GM20431 (cell line): ENCODE measurements around the gene MPND.
"Not testable (repeated sequence)": the region's sequence is repeated elsewhere in the genome, so short reads cannot be mapped to it uniquely, and the experiment has no call there.

Experiments
- in situ Hi-C: fragments of 300-500 bp; cut with MseI, MboI; formaldehyde crosslinking; loops from one replicate; pipeline ENCODE4 v1.15.0; 2020; ENCODE audit warnings: low sequenced_read_pairs; ENCODE audit not compliant: unreplicated experiment

The MPND gene

DNA sequence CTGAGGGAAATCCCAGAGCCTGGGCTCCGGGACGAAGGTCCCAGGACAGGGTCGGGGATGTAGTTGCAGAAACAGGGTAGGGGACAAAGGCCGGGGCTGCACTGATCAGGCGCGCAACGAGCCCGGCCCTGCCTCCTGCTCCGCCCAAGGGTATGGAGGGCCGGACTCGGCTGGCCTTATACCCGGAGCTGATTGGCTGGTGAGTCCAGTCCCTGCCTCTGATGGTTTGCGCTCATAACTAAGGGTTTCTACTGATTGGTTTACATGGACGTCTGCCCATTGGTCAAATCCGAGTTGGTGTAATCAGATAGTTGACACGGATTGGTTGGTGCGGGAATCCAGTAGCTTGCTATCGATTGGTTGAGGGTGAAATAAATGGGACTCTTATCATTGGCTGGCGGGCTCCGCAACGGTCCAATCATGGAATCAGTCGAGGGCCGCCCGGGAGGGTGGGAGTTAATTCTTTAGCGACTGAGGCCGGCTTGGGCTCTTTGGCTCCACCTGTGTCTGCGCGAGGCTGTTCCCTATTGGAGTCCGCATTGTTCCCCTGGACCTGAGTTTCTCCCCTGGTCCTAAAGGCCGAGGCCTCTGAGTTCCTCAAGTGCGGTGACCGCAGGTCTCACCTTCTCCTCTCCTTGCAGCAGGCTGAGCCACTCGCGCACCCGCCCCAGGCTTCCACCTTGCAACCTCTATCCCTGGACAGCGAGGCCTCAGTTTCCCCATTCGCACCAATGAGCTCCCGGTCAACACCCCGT lies 570 bp upstream of the MPND start:
- in situ Hi-C loops, result no loop called here

DNA sequence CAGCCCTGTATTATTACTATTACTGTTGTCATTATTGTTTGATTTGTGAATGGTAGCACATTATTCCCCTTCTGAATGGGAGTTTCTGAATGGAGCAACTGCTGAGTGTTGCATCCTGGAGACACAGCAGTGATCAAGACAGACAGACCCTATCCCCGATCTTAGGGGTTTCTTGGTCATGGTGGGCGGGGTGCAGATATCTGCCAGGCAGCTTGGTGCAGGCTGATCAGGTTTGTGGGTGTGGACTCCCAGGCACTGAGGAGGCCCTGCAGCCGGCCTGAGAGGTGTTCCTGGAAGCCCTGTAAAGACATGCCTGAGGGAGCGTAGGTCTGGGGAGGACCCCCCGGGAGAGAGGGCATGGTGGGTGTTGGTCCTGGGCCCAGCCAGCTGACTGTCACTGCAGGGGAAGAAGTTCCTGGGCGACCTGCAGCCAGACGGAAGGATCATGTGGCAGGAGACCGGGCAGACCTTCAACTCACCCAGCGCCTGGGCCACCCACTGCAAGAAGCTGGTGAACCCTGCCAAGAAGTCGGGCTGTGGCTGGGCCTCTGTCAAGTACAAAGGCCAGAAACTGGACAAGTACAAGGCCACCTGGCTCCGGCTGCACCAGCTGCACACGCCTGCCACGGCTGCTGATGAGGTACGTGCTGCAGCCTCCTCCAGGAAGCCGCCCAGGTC lies 2.1 kb downstream of the MPND start:
- in situ Hi-C loops, result no loop called here

DNA sequence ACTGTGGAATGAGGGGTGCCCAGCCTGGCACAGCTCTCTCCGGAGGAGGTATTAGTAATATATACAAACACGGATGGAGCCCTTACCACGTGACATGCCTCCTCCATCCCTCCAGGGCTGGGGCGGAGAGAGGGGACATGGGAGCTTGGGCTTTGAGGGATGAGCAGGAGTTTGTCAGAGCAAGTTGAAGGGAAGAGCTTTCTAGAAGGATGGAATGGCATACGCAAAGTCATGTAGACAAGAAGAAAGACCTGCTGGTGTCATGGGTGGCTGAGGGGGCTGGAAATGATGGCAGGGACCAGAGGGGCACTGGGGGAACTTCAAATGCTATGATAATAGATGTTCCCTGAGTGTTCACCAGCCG lies 2.6 kb downstream of the MPND start:
- in situ Hi-C loops, result no loop called here

DNA sequence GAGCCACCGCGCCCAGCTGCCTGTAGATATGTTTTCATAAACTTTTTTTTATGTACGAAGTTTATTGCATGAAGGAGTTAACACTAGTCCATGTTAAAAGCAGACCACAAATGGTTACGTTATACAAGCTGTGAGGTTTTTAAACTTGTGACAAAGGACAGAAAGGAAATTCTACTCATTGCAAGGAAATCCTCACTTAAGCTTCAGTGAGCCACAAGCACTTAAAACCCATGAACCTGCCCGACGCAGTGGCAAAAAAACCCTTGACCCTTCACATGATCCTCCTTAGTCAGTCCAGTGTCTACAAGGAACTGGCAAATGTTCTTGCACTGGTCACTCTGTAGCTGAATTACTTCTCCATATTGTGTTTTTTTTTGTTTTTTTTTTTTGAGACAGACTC lies 4.2 kb downstream of the MPND start:
- in situ Hi-C loops, result no loop called here

DNA sequence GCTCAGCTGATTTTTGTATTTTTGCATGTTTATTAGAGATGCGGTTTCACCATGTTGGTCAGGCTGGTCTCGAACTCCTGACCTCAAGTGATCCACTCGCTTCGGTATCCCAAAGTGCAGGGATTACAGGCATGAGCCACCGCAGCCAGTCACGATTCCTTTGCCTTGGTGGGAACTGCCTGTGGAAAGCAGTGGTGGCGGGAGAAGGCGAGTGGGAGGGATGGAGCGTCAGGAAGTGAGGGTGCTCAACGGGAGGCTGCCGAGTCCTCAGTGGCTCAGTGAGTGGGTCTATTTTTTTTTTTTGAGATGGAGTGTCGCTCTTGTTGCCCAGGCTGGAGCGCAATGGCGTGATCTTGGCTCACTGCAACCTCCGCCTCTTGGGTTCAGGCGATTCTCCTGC lies 5.9 kb downstream of the MPND start:
- in situ Hi-C loops, result not testable (repeated sequence)

DNA sequence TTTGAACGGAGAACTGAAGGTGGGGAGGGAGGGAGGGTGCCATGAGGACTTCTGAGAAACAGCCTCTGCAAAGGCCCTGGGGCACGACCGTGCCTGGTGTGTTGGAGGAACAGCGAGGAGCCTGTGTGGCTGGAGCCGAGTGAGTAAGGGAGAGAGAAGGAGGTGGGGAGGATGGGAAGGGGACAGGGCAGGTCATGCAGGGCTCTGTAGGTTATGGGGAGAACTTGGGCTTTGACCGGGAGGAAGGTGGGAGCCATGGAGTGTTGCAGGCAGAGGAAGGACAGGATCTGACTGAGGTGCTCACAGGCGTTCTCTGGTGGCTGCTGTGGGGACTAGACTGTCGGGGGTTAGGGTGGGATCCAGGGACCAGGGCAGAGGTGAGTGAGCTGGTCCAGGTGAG lies 6.7 kb downstream of the MPND start:
- in situ Hi-C loops, result no loop called here

DNA sequence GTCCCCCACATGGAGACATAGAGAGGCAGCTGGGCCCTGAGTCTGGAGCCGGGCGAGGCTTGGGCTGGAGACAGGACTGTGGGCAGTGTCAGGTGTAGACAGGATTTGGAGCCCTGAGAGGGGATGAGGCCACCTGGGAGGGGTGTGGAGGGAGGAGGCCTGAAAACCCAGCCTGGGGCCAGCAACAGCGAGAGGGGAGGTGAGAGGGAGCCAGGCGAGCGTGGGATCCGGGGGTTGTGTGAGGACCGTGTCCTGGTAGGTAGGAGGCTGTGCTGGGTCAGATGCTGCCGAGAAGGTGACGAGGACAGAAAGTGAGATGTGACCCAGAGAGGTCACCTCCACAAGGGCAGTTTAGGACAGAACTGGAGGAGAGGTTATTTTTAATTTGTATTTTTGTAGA lies 7.4 kb downstream of the MPND start:
- in situ Hi-C loops, result no loop called here

DNA sequence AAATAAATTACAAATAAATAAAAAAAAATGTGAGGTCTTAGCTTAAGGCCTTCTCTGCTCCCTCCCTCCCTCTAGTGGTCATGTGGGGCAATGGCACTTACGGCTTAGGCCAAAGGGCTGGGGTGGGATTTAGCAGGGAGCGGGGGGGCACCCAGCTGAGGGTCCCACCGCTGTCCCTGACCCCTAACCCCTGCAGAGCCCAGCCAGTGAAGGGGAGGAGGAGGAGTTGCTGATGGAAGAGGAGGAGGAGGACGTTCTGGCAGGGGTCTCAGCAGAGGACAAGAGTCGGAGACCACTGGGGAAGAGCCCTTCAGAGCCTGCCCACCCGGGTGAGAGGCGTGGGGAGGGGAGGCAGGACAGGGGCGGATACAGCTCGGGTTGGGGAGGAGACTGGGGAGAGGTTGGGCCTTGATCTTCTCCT lies 9.3 kb downstream of the MPND start:
- in situ Hi-C loops, result no loop called here

DNA sequence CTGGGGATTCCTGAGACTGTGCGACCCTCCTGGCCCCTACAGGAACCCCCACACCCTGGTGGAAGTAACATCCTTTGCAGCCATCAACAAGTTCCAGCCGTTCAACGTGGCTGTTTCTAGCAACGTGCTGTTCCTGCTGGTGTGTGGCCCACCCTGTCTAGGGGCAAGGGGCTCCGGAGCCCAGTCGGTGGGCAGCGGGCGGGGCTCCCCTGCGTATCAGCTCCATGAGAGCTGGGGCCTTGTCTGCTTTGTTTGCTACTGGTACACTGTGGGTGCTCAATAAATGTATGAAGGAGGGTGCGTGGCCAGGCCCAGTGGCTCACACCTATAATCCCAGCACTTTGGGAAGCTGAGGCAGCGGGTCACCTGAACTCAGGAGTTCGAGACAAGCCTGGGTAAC lies 10.9 kb downstream of the MPND start:
- in situ Hi-C loops, result no loop called here

DNA sequence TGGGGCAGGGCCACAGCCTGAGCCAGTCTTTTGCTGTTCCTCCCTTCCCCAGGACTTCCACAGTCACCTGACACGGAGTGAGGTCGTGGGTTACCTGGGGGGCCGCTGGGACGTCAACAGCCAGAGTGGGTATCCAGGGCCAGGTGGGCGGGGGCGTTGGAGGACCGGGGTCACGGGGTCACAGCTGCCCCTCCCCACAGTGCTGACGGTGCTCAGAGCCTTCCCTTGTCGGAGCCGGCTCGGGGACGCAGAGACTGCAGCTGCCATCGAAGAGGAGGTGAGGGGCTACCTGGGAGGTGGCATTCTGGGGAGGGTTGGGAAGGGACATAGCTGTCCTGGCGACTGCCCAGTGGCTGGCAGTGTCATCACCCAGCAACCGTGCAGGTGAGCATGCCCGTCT lies 11.5 kb downstream of the MPND start:
- in situ Hi-C loops, result no loop called here

DNA sequence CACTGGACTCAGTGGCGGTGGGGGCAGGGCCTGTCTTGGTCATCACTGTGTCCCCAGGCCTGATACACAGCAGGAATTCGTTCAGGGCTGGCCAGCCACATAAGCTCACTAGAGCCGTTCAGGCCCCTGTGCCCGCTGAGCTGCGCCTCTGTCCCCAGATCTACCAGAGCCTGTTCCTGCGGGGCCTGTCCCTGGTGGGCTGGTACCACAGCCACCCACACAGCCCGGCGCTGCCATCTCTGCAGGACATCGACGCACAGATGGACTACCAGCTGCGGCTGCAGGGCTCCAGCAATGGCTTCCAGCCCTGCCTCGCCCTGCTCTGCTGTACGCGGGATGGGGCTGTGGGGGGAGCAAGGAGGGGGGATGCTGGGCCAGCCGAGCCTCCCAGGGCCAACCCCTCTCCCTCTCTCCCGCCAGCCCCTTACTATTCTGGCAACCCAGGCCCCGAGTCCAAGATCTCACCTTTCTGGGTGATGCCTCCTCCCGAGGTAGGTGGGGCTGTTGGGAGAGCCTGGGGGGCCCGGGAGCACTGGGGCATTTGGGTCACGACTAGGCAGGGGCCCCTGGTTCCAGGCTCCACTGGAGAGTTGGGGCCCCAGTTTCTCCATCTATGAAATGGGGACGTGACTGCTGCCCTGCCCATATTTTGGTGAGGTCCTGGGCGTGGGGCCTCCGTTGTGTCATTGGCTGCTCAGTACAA lies 13.9 kb downstream of the MPND start:
- in situ Hi-C loops, result no loop called here

DNA sequence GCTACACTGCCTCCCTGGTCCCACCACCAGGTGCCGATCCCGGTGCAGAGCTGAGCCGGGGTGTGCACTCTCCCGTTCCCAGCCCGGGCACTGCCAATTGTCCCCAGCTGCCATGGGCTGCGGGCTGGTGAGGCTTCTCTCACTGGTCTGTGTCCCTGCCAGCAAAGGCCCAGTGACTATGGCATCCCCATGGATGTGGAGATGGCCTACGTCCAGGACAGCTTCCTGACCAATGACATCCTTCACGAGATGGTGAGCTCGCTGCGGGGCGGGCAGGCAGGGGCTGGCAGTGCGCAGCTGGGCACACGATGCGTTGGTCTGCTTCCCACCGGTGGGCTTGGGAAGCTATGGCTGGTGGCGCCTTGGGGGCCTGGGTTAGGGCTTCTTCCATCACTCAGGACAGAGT lies 14.6 kb downstream of the MPND start:
- in situ Hi-C loops, result no loop called here

DNA sequence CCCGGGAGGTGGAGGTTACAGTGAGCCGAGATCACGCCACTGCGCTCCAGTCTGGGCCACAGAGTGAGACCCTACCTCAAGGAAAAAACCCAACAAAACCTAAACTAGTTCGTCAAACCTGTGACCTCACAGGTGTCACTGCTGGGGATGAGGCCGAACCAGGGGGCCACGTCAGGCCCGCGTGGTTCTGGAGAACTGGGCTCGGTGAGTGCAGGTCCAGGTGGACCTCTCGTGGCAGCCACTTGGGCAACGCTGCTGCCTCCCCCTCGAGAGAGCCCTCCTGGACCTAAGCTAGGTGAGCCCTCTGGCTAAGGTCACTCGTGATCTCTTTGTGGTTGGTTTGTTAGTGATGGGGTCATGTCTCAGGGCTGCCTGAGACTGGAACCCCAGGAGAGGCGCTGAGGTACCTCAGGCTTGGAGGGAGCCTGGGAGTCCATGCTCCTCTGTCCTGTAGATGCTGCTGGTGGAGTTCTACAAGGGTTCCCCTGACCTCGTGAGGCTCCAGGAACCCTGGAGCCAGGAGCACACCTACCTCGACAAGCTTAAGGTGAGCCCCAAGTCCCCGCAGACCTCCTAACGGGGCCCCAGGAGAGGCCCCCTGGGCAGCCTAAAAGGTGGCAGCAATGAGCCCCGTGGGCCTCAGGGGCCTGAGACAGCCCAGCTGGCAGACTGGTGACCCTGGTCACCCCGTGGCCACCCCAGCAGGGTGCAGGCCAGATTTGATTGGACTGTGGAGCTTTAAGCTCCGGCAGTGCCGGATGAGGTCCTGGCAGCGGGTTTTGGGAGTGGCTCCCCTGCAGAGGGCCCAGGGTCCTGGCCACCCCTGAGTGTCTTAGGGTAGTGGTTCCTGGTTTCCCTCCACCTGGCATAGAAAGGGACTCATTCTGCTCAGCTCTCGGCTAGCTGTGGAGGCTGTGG lies 15.6 kb downstream of the MPND start:
- in situ Hi-C loops, result no loop called here

DNA sequence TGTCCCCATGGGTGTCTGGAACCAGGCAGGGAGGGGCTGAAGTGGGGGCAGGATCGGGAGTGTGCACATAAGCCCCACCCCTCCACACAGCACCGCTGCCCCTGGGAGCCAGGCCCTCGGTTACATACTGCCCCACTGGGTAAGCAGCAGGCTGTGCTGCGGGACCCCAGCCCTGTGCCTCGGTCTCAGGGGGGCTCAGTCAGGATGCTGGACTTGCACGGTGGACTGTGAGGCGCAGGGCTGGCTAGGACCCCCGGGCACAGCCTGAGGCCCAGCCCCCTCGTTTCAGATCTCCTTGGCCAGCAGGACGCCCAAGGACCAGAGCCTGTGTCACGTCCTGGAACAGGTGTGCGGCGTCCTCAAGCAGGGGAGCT lies 16.3 kb downstream of the MPND start:
- in situ Hi-C loops, result no loop called here

DNA sequence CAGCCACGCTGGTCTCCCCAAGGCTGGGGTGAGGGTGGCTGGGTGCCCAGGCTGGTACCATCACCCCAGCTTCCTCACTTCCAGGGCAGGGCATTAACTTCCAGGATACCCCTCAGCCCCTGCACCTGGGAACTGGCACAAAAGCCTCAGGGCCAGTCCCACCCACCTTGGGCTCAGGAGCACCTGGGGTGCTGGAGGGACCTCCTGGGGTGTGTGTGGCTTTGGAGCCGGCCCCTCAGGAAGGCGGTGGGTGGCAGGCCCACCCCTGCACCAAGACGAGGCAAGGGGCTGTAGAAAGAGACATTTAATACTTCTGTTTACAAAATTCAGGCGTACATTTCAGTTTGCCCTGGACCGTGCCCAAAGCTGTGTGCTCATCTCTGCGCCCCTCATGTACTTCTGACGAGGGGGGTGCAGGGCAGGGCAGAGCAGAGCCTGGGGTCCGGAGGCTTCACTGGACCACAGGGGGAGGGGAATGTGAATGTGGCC lies 16.8 kb downstream of the MPND start:
- in situ Hi-C loops, result no loop called here

DNA sequence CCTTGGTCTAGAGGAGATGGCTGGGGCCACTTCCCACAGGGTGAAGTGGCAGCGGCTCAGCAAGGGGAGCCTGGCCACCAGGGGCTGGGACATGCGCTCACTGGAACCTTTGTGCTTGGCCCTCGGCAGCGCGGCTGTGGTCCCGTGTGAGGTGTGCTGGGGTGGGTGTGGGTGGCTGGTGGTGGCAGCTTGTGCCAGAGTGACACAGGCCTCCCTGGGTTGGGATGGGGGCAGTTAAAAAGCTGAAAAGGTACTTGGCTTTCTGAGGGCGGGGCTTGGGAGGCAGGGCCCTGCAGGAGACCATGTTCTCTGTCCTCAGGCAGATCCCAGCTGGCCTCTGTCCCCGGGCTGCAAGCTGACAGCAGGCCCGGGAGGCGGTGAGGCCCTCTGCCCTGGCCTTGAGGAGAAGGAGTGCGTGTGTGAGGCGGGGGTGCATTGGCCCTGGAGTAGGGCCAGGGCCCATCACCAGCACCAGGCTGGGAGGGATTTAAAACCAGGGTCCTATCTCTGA lies 17.3 kb downstream of the MPND start:
- in situ Hi-C loops, result no loop called here

DNA sequence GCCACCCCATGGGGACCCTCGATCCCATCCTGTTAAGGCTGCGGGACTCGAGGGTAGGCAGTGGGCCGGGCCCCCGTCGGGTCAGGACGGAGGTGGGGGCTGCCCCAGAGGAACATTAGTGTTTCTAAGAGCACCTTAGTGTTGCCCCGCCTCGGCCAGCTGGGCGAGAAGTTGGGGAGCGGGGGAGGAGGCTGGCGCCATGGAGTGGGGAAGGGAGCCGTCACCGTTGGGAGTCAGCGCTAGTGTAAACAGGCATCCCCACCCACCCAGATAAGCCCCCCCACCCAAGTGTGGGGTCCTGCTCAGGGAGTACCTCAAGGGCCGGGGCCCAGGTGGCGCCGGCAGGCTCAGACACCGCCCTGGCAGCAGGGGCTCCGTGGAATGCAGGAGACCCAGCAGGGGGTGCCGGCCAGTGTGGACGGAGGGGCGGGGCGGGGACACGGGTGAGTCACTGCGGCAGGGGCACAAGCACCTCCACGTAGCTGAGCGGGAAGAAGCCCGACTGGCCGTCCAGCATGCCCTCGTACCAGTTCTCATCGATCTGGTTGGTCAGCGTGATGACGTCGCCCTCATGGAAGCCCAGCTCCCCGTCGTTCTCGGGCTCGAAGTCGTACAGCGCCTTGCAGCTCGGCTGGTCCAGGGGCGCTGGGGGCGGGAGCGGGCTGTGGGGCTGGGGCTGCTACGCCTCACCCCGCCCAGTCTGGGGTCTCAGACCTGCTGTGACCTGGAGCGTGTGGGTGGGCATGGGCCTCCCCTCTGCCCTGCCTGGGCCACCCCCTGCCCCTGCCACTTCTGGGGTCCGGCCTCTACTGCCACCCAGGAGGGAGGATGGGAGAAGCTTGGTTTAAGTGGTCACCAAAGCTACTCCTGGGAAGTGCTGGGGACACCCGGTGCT lies 18.0 kb downstream of the MPND start:
- in situ Hi-C loops, result no loop called here

DNA sequence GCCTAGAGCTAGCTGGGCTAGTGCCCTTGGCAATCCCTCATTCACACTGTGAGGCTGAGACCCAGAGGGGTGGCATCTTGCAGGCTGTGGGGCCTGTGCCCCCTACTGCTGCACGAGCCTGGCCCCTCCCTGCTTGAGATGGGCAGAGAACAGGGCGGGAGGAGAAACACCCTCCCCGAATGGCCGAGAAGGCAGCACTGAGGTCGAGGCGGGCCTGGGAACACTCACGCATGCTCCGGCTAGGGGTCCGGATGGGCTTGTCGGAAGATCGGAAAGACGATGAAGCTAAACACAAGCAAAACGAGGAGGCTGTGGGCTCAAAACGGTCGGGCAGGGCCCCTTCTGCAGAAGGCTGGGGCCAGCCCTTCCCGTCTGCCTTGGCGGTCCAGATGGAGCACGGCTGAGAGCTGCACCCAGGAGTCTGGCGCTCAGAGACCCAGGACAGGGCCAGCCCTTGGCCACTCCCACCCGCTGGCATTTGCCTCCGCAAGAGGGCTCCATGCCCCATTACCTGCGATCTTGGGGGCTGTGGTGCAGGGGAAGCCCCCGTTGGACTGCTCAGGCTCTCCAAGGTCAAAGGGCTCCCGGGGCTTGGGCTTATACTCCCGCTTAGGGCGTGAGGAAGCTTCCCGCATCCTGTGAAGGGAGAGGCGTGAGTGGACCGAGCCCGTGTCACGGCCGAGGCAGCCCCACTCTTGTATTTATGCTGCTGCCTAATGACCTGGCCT lies 18.9 kb downstream of the MPND start:
- in situ Hi-C loops, result no loop called here
